Choroid plexus epithelial cell (primary cell): ENCODE results near the gene MIER2.

Experiments used
- DNase-seq: peaks from one replicate; pipeline ENCODE4 v3.0.0-alpha.2; 2010; ENCODE audit warnings: low read depth
- H3K4me3 ChIP-seq: 2 replicates; pipeline ENCODE4 v1.5.1; 2011; ENCODE audit warnings: low read depth, mild to moderate bottlenecking, control low read depth, low read length, moderate library complexity
- TF ChIP-seq, protein P1 (sequence below): conservative IDR thresholded peaks from 2 replicates; pipeline ENCODE4 v1.5.1; 2011; ENCODE audit warnings: low read depth, mild to moderate bottlenecking, control low read depth, inconsistent platforms, low read length, moderate library complexity

MIER2 gene

DNA sequence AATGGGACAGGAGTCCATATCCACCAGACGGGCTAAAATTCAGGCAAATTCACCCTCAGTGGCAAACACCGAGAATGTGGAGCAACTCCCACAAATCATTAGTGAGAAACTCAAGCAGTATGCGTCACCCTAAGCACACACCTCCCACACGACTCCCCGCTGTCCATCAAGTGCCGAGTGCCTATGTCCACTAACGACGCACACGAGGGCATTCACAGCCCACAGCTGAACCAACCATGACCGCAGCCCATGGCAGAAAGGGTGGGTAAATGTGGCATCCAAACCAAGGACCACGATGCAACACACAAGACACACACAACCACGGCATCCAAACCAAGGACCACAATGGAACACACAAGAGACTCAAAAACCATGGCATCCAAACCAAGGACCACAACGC lies 22.0 kb downstream of the MIER2 start:
- no peak for DNase-seq
- no peak overlapping the region for H3K4me3 ChIP-seq

DNA sequence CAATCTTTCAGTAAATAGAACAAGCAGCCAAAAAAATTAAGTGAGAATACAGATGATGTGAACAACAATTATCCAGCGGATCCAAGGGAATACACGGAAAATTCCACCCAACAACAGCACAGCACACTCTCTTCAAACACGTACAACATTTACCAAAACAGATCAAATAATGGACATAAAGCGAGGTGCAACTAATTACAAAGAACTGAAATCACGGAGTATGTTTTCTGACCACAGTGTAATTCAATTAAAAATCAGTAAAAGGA lies 26.2 kb downstream of the MIER2 start:
- TF ChIP-seq, protein P1, sequence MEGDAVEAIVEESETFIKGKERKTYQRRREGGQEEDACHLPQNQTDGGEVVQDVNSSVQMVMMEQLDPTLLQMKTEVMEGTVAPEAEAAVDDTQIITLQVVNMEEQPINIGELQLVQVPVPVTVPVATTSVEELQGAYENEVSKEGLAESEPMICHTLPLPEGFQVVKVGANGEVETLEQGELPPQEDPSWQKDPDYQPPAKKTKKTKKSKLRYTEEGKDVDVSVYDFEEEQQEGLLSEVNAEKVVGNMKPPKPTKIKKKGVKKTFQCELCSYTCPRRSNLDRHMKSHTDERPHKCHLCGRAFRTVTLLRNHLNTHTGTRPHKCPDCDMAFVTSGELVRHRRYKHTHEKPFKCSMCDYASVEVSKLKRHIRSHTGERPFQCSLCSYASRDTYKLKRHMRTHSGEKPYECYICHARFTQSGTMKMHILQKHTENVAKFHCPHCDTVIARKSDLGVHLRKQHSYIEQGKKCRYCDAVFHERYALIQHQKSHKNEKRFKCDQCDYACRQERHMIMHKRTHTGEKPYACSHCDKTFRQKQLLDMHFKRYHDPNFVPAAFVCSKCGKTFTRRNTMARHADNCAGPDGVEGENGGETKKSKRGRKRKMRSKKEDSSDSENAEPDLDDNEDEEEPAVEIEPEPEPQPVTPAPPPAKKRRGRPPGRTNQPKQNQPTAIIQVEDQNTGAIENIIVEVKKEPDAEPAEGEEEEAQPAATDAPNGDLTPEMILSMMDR, result no peak
- DNase-seq, result no peak
- H3K4me3 ChIP-seq, result no peak overlapping the region

More for the DNA sequence above, 22.0 kb downstream of the MIER2 start:
- TF ChIP-seq, protein P1, result no peak

DNA sequence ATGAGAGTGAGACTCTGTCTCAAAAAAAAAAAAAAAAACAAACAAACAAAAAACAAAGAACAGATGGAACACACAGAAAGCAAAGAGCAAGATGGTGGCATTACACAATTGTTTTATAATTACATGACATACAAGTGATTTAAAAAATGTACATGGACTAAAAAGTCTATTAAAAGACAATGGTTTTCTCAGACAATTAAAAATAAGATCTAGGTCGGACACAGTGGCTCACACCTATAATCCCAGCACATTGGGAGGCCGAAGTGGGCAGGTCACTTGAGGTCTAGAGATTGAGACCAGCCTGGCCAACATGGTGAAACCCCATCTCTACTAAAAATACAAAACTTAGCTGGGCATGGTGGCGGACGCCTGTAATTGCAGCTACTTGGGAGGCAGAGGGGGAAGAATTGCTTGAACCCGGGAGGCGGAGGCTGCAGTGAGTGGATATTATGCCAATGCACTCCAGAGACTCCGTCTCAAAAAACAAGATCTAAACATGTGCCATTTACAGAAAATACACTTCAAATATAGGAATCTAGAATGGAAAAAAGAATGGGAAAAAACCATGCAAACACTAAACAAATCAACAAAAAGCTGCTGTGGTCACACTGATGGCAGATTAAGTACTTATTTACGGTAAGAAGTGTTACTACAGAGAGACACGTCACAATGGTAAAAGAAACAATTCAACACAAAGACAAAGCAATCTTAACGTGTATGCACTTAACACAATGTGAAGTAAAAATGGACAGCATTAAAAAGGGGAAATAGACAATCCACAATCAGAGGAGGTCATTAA lies 26.7 kb downstream of the MIER2 start:
- DNase-seq, result no peak
- H3K4me3 ChIP-seq, result no peak overlapping the region
- TF ChIP-seq, protein P1, result peak; percentile 2

DNA sequence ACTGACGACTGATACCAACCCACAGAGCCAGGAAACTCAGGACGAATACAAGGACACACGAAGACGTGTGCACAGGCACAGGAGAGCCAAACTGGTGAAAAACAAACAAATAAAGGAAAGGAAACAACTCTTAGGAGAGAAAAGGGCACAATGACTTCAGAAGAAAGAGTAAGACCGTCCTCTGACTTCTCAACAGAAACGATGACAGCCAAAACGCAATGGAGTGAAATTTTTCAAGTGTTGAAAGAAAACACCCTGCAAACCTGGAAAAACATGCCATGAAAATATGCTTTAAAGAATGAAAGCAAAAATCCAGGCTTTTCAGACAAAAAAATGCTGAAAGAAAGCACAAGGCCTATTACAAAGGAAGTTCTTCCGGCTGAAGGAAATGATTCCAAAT lies 28.8 kb downstream of the MIER2 start:
- no peak overlapping the region for H3K4me3 ChIP-seq
- DNase-seq, result no peak
- TF ChIP-seq, protein P1, result no peak

DNA sequence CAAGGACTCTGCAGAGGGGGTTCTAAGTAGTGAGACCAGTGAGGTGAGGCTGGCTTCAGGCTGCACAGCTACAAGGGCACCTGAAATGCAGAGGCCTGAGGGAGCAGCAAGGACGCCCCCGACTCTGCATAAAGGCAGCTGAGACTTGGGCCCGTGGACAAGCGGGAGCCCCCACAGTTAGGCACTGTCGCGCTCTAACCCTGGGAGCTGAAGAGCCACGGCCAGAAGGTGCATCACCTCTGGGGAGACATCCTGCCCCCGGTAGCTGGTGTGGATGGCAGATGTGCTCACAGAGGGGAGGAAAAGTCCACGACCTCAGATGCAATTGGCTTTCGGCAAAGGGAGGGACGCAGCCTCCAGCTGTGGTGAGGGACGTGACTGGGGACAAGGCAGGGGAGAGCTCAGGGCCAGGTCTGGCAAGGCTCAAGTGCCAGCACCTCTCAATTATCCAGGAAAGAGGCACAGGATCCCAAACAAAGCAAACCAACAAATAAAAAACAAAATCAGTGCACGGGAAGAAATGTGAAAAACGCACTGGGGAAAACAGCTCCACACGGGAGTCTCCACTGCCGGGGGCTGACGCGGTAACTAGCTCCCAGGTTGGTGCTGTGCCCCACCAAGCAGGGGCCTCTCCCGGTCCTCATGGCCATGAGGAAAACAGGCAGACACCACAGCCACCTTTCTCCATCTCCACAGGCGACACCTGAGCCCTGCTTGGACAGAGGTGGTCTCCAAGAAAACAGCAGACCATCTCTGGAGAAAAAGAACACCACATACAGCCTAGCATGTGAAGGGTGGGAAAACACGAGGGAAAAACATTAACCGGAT lies 30.4 kb downstream of the MIER2 start:
- no peak for DNase-seq
- TF ChIP-seq, protein P1, result no peak
- H3K4me3 ChIP-seq, result no peak overlapping the region

DNA sequence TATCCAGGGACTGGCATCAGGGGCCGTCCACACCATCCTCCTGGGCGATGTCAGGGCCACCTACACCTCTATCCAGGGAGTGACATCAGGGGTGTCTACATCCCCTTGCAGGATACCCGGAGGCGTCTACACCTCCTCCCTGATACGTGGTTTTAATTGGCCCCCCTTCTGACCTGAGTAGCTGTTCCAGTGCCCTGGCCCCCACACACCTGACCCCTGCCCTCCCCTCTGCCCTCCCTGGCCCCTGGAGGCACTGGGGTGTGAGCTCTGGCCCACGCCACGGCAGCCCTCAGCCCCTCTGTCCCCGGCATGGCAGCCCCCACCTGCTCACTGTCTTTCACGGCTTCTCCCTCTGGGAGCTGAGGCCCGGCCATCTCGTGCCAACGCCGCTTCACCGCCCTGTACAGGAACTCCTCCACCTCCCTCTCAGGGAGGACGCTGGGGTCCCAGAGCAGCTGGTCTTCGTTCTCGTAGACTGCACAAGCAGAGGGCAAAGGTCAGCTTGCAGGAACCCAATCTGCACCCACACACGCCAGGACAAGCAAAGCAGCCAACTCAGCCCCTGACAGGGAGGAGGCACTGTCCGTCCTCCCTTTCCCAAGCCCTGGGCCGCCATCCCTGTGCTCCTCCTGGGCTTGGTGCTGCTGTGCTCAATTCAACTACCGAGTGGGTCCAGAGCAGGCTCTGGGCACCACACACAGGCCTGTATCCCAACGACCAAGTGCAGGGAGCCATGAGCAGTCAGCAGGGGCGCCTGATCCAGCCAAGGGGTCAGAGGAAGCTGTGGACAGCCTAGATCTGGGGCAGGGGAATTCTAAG lies 31.2 kb downstream of the MIER2 start:
- TF ChIP-seq, protein P1, result no peak
- no peak overlapping the region for H3K4me3 ChIP-seq
- DNase-seq, result no peak
